ENCODE results near the gene SMYD4.

DNA sequence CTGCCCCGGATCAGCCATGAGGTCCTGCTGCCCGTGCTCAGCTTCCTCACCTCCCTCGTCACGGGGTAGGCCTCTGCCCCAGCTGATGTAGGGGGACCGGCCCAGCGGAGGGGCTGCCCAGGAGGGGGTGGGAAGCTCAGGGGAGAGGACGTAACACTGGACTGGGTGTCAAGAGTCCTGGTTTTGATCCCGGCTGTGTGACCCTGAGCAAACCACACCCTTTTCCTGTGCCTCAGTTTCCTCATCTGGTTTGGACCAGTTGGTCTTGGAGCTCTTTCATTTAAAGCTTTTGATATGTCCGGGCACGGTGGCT lies 98.6 kb downstream of the SMYD4 start:
- TF ChIP-seq POLR2A (IDR thresholded peaks at IDR 0.05; ENCODE audit: extremely low read depth, insufficient read length) (no peak), MYC (IDR thresholded peaks at IDR 0.05; ENCODE audit: low read depth, low read length) (no peak)
- TF ChIP-seq, protein P1, sequence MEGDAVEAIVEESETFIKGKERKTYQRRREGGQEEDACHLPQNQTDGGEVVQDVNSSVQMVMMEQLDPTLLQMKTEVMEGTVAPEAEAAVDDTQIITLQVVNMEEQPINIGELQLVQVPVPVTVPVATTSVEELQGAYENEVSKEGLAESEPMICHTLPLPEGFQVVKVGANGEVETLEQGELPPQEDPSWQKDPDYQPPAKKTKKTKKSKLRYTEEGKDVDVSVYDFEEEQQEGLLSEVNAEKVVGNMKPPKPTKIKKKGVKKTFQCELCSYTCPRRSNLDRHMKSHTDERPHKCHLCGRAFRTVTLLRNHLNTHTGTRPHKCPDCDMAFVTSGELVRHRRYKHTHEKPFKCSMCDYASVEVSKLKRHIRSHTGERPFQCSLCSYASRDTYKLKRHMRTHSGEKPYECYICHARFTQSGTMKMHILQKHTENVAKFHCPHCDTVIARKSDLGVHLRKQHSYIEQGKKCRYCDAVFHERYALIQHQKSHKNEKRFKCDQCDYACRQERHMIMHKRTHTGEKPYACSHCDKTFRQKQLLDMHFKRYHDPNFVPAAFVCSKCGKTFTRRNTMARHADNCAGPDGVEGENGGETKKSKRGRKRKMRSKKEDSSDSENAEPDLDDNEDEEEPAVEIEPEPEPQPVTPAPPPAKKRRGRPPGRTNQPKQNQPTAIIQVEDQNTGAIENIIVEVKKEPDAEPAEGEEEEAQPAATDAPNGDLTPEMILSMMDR (IDR thresholded peaks at IDR 0.05; ENCODE audit: low read depth, low read length) = no peak
- TF ChIP-seq, protein P2, sequence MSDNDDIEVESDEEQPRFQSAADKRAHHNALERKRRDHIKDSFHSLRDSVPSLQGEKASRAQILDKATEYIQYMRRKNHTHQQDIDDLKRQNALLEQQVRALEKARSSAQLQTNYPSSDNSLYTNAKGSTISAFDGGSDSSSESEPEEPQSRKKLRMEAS (IDR thresholded peaks at IDR 0.05; ENCODE audit: low read depth, low read length) = no peak

Data from NB4 (cell line).